Pulmonary artery endothelial cell (primary cell): ENCODE data around the gene POLR2E. TPM values are rescaled to one million over a fixed set of nuclear protein-coding genes. Genes with fewer than 3 reads are reported as not detected.
"Not testable (repeated sequence)": the region's sequence is repeated elsewhere in the genome, so short reads cannot be mapped to it uniquely, and the experiment has no call there.

Source experiments
- DNase-seq: peaks from one replicate; pipeline ENCODE4 v3.0.0-alpha.2; 2011; ENCODE audit warnings: low read depth, low spot score
- total RNA-seq: library from RNA; depleted of rRNA; stranded (reverse); fragments of >200 nt; gene quantifications from 2 replicates; pipeline ENCODE4 v1.2.3, GENCODE V29; 2014

Gene POLR2E
- total RNA-seq, 1 donor from 2014 or later: 133 TPM

- DNase-seq: no peak
Observed at GRCh38 chr19:1126984-1127760, 32.0 kb upstream of the POLR2E start.

GRCh38 chr19:1125601-1126467, 30.7 kb upstream of the POLR2E start:
- DNase-seq: peak; percentile 35

GRCh38 chr19:1123885-1124677, 28.9 kb upstream of the POLR2E start:
- DNase-seq: no peak

- DNase-seq: no peak
Observed at GRCh38 chr19:1123381-1123780, 28.2 kb upstream of the POLR2E start.

DNA sequence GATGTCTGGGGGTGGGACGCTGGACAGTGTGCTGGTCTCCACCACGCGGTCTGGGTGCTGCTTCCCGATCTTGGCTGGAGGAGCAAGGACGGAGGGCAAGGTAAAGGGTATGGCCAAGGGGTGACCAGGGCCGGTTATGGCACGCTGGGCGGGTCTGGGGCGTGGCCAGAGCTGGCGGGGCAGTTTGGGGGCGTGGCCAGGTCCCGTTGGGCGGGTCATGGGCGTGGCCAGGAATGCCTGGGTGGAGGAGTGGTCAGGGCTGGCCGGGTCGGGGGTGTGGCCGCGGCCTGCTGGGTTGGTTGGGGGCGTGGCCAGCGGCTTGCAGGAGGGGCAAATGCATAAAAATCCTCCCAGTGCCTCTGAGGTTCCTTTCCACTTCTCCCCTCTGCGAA, 27.8 kb upstream of the POLR2E start:
- DNase-seq: peak; percentile 39

GRCh38 chr19:1122021-1122971, 27.1 kb upstream of the POLR2E start:
- no peak for DNase-seq

DNA sequence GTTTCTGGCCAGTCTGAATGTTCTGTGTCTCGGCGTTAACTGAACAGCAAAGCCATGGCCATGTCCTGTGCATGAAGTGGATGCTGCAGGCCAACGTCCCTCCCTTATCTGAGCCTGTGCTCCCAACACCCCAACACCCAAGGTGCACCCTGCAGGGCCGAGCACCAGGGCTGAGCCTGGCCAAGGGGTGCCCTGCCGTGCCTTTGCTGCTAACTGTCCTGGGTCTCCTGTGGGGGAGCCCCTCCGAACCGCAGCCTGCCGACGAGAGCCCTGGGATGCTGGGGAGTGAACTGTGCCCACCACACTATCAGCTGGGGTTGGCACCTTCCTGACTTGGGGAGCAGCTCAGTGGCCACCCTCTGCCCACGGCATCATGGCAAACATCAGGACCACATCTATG, 26.2 kb upstream of the POLR2E start:
- no peak for DNase-seq

DNA sequence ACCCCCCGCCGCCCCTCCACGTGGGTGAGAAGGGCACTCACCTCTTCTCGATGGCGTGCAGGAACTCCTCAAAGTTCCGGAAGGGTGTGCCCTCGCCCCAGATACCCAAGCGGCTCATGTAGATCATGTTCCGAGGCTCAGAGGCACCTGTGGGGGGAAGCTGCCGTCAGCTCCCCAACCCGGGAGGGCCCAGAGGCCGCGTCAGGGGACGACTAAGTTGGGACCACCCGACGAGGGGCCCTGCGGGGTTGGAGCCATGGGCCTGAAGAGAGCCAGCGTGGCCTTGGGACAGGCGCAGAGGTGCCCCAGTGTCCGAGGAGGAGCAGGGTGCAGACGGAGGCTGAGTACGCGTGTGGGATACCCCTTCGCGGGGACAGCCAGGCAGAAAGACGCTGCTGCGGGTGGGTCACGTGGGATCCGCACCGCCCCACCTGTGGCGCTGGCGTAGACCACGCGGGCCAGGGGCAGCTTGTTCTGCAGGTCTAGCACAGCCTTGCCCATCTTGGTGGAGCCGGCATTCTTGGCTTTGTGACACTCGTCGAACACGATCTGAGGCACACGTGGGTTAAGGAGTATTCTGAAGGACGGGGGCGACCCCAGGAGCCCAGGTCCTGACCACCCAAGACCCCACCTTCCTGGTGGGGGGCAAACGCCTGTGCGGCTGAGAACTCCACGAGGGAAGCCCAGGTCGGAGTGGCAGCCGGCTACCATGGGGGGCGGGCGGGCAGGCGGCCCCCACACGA, 24.5 kb upstream of the POLR2E start:
- DNase-seq: no peak

GRCh38 chr19:1118999-1119398, 23.8 kb upstream of the POLR2E start:
- no peak for DNase-seq

DNA sequence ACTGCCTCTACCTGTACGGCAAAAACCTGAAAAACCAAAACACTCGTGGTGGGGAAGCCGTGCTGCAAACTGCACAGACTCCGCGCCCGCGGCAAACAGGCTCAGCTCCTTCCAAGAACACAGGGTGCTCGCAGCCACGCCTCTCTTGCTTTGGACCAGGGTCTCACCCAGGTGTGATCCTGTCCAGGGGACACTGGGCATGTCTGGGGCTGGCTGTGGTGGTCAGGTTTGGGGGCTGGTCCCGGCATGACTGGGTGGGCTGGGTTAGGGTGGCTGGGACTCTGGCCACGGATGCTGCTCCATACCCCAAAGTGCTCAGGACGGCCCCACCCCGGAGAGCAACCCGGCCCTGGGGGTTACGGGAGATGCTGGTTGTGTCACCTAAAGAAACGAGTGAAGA, 22.5 kb upstream of the POLR2E start:
- DNase-seq: no peak

- no peak for DNase-seq
Observed at GRCh38 chr19:1116726-1117581, 21.8 kb upstream of the POLR2E start.

GRCh38 chr19:1115646-1116420, 20.7 kb upstream of the POLR2E start:
- DNase-seq: no peak

DNA sequence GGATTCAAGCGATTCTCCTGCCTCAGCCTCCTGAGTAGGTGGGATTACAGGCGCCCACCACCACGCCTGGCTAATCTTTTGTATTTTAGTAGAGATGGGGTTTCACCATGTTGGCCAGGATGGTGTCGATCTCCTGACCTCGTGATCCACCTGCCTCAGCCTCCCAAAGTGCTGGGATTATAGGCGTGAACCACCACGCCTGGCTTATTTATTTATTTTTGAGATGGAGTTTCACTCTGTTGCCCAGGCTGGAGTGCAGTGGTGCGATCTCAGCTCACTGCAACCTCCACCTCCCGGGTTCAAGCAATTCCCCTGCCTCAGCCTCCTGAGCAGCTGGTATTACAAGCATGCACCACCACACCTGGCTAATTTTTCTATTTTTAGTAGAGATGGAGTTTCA, 19.6 kb upstream of the POLR2E start:
- DNase-seq: not testable (repeated sequence)

DNA sequence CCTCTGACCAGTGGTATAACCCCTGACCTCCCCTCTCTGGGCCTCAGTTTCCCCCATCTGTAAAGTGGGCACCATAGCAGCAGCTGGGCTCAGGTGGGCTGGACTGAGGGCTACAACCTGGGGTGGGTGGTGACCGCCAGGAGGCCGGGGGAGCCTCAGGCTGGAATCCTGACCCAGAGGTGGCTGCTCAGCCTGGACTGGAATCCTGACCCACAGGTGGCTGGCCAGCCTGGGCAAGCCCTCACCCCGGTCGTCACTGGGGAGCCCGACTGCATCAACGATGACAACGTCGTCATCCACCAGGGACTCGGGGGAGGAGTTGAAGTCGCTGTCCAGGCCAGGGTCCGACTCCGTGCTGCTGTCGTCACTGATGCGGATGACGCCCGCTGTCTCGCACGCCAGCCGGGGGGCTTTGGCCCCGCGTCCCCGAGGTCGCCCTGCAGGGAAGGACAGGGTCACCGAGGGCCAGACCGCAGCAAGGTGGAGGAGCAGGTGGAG, 18.9 kb upstream of the POLR2E start:
- DNase-seq: no peak

GRCh38 chr19:1113030-1113985, 18.1 kb upstream of the POLR2E start:
- DNase-seq: peak; percentile 82

DNA sequence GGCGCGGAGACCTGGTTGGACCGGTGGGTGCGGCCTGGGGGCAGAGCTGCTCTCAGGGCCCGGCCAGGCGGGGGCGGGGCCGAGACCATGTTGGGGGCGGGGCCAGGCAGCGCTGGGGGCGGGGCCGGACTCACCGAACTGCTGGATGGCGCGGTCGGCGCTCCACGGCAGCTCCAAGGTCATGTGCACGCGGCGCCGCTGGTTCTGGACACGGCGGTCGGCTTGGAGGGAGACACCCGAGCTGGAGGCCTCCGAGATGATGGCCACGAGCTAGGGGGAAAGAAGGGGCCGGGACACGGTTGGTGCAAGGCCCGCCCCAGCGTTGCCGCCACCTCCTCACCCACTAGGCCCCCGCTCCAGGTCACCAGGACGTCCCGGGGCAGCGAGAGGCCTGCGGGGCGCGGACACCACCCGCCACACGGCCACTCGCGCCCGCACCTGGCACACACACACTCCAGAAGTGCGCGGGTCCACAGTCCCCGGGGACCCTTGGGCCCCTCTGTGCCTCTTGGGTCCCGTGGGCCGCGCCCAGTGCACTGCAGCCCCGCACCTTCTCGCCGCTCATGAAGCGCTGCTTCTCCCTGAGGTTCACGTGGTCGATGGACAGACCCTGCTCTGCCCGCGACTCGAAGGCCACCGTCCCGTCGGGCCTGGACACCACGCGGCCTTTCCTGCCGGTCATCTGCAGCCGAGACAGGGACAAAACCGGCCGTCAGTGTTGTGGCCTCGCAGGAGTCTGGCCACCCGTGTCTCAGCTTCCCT, 17.3 kb upstream of the POLR2E start:
- no peak for DNase-seq
